ENCODE results near the gene LAMTOR3.

GRCh38 chr4:99857307-99857706 is 36.9 kb downstream of the LAMTOR3 start:
- TF ChIP-seq CTCF (IDR thresholded peaks at IDR 0.05) = no peak
- TF ChIP-seq EP300 (IDR thresholded peaks at IDR 0.05) = no peak

All from gastroesophageal sphincter (tissue), 3 donors.